HG03432 (cell line): ENCODE results near the gene CAMK1D.
"Not testable (repeated sequence)": the region's sequence is repeated elsewhere in the genome, so short reads cannot be mapped to it uniquely, and the experiment has no call there.

ENCODE experiments used
- ATAC-seq: cut with Tn5 transposase; IDR thresholded peaks from one replicate; pipeline ENCODE4 v1.9.1; 2021; ENCODE audit warnings: mild to moderate bottlenecking, moderate library complexity; ENCODE audit not compliant: unreplicated experiment

The CAMK1D gene

GRCh38 chr10:12546160-12546802, 196.9 kb downstream of the CAMK1D start:
- not testable (repeated sequence) for ATAC-seq

GRCh38 chr10:12547301-12547771, 198.0 kb downstream of the CAMK1D start:
- no peak for ATAC-seq

DNA sequence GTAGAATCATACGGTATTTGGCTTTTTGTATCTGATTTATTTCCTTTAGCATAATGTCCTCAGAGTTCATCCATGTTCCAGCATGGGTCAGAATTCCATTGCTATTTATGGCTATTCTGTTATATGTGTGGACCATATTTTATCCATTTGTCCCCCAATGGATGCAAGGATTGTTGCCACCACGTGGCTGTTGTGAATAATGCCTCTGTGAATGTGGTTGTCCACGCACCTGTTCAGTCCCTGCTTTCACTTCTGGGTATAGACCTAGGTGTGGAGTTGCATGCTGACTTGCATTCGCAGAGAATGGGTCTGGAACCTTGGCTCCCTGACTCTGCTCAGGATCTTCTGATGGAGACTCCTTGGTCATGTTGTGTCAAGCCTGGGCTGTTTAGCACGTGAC, 199.9 kb downstream of the CAMK1D start:
- no peak for ATAC-seq

DNA sequence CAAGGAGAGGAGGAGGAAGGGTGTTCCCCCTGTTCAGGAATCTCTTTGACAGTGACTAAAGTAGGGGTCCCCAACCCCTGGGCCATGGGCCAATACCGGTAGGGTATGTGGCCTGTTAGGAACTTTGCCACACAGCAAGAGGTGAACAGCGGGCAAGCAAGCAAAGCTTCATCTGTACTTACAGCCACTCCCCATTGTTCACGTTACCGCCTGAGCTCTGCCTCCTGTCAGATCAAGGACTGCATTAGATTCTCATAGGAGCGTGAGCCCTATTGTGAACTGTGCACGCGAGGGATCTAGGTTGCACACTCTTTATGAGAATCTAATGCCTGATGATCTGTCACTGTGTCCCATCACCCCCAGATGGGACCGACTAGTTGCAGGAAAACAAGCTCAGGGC, 201.6 kb downstream of the CAMK1D start:
- no peak for ATAC-seq

GRCh38 chr10:12556039-12556438, 206.7 kb downstream of the CAMK1D start:
- no peak for ATAC-seq

DNA sequence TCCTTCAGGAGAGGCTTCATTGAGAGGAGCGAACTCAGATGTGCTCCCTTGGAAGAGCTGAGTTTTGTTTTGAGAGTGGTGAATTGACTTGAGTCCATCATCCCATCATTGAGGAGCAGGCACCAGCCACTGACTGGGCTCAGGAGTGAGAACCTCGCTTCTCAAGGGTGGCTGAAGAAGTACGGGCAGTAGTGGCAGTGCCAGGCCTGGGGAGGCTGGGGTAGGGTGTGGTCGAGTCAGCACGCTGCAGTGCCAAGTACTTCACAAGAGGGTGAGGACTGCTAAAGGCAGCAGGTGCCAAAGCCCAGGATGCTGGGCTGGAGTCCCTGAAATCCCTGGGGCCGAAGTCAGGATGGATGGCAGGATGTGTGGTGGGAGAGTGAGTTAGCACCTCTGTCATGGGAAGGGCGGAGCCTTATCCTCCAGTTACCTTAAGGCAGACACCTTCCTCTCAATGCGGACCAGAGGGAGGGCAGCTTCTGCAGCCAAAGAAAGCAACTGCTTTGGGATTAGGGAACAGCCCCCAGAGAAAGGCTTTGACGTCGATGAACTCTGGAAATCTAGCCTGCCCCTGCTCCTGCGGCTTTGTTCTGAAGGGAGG, 210.3 kb downstream of the CAMK1D start:
- ATAC-seq, result no peak

DNA sequence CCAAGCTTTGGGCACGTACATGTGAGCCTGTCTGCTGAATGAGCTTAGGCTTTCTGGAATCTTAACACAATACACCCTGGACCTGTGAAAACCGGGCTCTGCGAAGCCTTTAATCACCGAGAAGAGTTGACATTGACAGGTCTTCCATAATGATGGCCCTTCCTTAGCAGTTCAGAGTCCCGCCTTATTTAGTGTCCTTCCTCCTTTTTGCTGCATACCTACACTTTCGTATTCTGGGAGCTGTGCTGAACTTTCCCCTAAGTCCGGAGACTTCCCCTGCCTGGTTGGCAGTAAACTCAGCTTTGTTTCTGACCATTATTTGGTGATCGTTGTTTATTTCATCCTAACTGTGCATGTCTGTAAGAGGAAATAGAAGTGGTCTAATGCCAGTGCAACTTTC, 212.0 kb downstream of the CAMK1D start:
- no peak for ATAC-seq

- ATAC-seq, result no peak
These were observed 212.4 kb downstream of the CAMK1D start for GRCh38 chr10:12561720-12562119.

DNA sequence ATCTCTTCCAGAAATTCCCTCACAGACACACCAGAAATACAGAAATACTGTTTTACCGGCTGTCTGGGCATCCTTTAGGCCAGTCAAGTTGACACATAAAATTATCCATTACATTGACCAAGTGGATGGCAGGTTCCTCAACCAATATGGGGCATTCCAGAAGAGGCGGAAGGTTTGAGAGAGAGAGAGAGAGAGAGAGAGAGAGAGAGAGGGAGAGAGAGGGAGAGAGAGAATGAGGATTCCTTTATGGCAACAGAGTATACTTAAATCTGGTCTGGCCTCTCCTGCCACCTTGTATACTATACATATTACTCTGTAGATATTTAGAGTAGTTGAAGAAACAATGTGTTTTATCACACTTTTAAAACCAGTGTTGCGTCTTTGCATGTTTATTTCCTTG, 214.1 kb downstream of the CAMK1D start:
- no peak for ATAC-seq

DNA sequence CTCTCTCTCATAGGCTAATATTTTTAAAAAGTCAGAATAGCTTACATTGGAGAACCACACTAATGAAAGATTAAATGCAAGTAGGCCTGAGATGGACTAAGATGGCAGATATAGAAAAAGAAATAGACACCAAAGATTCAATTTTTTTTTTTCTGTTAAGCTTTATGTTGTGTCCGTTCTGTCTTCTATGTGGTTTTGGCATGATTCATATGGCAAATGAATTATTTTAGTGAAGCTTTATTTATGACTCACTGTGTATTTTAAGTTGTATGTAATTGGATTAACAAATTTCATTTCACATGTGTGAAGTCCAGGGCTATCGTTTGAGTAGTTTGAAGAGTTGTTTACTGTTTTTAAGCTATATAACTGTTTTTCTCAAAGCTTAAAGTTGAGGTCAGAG, 214.8 kb downstream of the CAMK1D start:
- no peak for ATAC-seq

DNA sequence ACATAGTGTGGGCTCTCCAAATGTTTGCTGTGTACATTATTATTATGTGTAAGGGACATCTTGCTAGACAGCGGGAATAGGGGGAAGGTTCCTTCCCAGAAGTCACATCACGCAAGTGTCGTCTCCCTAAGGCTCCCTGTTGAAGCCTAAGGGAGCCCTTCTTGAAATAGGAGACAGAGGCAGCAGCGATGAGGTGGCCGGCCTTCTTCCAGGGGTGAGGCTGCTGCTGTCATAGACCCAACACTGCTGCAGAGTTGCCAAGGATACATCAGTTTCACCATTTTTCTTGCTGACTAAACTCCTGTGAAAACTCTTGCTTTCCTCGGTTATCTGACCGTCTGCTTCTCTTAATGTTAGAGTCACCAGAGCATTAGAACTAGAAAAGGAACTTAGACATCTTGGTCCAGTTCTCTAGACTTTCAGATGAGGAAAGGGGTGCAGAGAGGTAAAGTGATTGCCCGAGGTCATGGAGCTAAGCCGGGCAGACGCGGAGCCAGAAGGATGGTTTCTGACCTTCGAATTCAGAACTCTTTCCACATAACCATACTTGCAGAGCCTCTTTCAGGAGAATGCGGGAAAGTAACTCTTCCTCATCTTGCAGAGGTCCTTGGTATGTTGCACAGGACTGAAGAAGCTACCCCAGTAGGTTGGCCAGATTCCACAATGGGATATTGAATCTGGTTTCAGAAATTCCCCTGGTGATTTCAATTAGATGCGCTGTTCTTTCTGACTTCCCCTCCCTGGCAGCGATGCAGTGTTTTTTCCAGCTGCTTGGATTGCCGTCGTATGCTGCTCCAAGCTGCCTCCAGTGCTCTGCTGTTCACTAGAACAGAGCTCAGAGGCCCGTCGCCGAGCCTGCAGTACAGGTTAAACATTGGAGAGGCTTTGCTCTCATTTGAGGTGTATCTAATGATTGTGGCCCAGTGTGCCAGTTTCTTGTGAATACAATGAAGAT, 217.1 kb downstream of the CAMK1D start:
- ATAC-seq, result no peak

DNA sequence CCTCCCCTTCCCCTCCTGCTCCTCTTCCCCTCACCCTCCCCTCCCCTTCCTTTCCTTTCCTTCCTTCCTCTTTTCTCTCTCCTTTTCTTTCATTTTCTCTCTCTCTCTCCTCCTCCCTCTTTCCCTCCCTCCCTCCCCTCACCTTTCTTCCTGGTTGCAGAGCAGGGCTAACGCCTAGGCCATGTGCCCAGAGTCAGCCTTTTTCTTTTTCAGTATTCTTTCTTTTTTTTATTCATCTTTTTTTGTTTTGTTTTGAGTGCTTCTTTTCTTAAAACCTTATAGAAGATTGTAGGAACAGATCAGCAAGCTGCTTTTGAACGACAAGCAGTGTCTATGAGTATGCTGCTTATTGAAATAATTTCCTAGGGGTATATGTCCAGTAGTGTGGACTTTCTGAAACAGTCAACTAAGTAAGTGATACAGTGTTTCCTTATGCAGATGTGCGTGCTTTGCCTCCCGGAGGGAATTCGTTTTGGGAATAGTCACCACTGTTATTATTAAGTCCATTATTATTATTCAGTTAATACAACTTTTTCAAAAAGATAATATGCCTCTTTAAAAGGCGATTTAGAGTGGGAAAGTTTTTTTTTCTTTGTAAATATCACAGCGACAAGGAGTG, 219.2 kb downstream of the CAMK1D start:
- no peak for ATAC-seq

DNA sequence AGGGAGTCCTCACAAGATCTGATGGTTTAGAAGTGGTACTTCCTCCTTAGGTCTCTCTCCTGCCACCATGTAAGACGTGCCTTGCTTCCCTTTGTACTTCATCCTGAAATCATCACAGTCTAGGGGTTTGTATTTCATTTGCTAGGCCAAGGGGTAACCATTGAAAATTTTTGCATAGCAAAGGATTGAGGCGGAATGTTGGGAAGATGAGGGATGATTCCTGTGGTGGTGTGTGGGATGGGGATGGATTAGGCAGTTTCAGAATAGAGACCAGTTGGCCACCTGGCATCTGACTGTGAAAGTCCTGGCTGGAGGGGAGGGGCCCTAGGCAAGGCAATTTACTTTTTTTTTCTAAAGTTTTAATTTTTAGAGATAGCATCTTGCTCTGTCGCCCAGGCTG, 222.9 kb downstream of the CAMK1D start:
- no peak for ATAC-seq

DNA sequence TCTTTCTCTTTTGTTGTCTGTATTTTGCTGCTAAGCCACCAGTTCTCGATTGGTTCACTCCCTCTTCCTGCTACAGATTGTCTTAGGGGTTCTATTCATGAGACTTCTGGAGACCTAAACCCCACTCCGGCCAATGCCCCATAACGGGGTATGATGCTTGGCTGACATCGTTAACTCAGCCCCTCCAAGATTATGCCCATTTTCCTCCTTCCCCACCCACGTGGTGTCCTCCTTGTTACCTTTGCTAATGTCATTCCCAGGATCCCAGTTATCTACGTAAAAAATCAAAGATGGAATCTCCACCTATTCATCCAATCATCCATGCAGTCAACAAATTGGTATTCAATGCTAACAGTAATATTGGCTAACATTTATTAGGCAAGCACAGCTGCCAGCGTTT, 228.3 kb downstream of the CAMK1D start:
- ATAC-seq, result no peak

DNA sequence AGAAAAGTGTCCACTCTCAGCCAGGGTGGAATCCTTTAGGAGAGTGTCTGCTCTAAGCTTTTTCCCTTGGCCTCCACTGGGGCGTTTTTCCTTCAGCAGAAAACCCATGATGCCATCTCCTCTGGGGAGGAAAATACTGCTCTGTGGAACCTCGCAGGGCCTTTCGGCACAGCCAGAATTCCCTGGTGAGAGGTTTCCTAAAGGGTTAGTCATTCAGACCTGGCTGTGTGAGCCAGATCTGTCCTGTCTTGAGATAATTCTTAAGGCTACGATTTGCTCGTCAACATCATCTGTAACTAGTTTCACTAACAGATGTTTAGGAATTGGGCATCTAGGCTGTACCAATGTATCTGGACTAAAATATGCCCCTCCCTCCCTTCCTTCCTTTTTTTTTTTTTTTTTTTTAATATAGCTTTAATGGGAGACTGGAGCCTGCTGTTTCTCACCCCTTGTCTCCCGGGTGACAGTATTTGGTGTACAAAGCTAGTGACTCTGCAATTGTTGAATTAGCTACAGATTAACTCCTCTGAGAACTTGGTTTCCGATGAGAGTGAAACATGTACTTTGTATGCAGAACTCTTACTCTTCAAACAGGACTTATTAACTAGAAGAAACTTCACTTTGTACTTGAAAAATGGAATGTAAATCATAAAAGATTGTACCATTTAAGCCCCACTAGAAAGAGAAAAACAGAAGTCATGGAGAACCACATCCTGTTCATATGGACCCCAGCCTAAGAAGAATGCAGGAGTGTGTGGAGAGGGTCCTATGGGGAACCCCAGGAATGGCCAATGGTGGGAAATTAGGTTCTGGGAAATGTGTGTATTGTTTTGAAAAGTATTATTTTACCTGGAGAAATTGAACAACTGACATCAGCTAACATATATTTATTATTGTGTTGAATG, 230.9 kb downstream of the CAMK1D start:
- ATAC-seq, result peak; percentile 68

DNA sequence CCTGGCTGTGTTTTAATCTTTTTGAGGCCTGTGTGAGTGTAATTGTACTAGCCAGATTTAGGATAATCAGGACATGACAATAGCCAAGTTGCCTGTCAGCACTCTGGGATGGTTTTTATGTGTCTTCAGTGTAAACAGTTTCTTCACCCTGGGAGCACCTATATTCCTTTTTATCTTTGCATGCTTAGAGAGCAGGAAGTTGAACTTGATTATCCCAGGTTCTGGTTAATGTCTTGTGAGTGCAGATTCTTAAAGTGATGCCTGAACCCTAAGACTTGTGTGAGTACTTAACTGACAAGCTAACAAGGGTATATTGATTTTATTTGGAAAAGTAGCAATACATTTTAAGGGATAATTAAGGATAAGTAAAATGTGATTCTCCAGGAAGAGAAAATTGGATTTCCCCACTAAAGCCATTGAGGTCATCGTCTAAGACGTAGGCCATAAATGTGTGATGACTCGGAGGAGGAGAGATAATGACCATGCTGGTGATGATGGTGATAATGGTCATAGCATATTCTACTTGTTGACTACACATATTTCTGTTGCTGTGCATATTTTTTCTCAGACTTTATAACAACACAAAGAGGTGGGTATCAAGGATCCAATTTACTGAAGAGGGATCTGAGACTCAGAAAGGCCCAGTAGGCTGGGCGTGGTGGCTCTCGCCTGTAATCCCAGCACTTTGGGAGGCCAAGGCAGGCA, 234.7 kb downstream of the CAMK1D start:
- ATAC-seq, result no peak

GRCh38 chr10:12586741-12587140, 237.4 kb downstream of the CAMK1D start:
- ATAC-seq, result no peak

GRCh38 chr10:12587451-12587888, 238.1 kb downstream of the CAMK1D start:
- no peak for ATAC-seq

- ATAC-seq, result no peak
These were observed 238.9 kb downstream of the CAMK1D start for GRCh38 chr10:12588091-12588860.
